Measurements from ENCODE around the gene TEAD1. TPM values are rescaled to one million over a fixed set of nuclear protein-coding genes. Genes with fewer than 3 reads are reported as not detected.

TEAD1 gene
- total RNA-seq, 2 experiments from 2014 or later = 0.11 TPM; not detected in 1

- POLR2A ChIA-PET = no interaction called here
- intact Hi-C loops (cut with DNase I, micrococcal nuclease) = no loop called here
- H3K4me3 Mint-ChIP-seq = no peak overlapping the region
These were observed 76.0 kb downstream of the TEAD1 start for GRCh38 chr11:12750181-12750580.

GRCh38 chr11:12752868-12753524 lies 78.8 kb downstream of the TEAD1 start:
- Histone ChIP-seq H3K27me3 (ENCODE audit: control insufficient read depth in 1 of 2, insufficient read depth in 2 of 2, low read length in 2 of 2) (no peaks in the 10 kb centered on the region), H3K4me1 (ENCODE audit: insufficient read depth, low read length) (no peaks in the 10 kb centered on the region), H3K27ac (ENCODE audit: low read depth in 1 of 2, low read length in 2 of 2) (no peak overlapping the region), H3K4me3 (ENCODE audit: low read length) (no peak overlapping the region), H3K36me3 (ENCODE audit: insufficient read depth, low read length) (no peaks in the 10 kb centered on the region), H3K9me3 (ENCODE audit: control insufficient read depth in 1 of 2, insufficient read depth in 1 of 2, low read length in 2 of 2) (no peaks in the 10 kb centered on the region)
- Mint-ChIP-seq H3K9me3 (no peaks in the 10 kb centered on the region), H3K36me3 (ENCODE audit: low read depth) (no peaks in the 10 kb centered on the region), H3K4me3 (no peak overlapping the region), H3K27me3 (peaks cover 25% of the 10 kb centered on the region), H3K27ac (no peak overlapping the region), H3K4me1 (ENCODE audit: low read depth) (no peaks in the 10 kb centered on the region)
- DNase-seq = no peak
- ATAC-seq (ENCODE audit: poor library complexity) = no peak
- ChIA-PET CTCF (interaction anchor here (0.6 to 0.7 kb wide), 2 partner anchors 406 to 1744 kb away, joined by 3 read pairs; no protein-coding TSS in a partner anchor), POLR2A (no interaction called here)
- intact Hi-C loops (cut with DNase I, micrococcal nuclease) = no loop called here
- TF ChIP-seq CTCF (IDR thresholded peaks at IDR 0.05) = no peak

More at GRCh38 chr11:12750181-12750580, 76.0 kb downstream of the TEAD1 start:
- Histone ChIP-seq H3K4me3 (ENCODE audit: low read length) (no peak overlapping the region), H3K36me3 (ENCODE audit: insufficient read depth, low read length) (no peaks in the 10 kb centered on the region), H3K4me1 (ENCODE audit: insufficient read depth, low read length) (no peaks in the 10 kb centered on the region), H3K27me3 (ENCODE audit: control insufficient read depth in 1 of 2, insufficient read depth in 2 of 2, low read length in 2 of 2) (no peaks in the 10 kb centered on the region), H3K27ac (ENCODE audit: low read depth in 1 of 2, low read length in 2 of 2) (no peak overlapping the region), H3K9me3 (ENCODE audit: control insufficient read depth in 1 of 2, insufficient read depth in 1 of 2, low read length in 2 of 2) (no peaks in the 10 kb centered on the region)
- TF ChIP-seq CTCF (IDR thresholded peaks at IDR 0.05) = no peak
- Mint-ChIP-seq H3K27ac (no peak overlapping the region), H3K36me3 (ENCODE audit: low read depth) (no peaks in the 10 kb centered on the region), H3K9me3 (no peaks in the 10 kb centered on the region), H3K27me3 (peaks cover 26% of the 10 kb centered on the region), H3K4me1 (ENCODE audit: low read depth) (no peaks in the 10 kb centered on the region)
- no peak for DNase-seq
- CTCF ChIA-PET = no interaction called here
- no peak for ATAC-seq (ENCODE audit: poor library complexity)

GRCh38 chr11:12754021-12754420 lies 79.8 kb downstream of the TEAD1 start:
- TF ChIP-seq CTCF (IDR thresholded peaks at IDR 0.05) = no peak
- H3K4me1 Mint-ChIP-seq (ENCODE audit: low read depth) = no peaks in the 10 kb centered on the region
- POLR2A ChIA-PET = no interaction called here
- peaks cover 20% of the 10 kb centered on the region for H3K27me3 Mint-ChIP-seq
- CTCF ChIA-PET = interaction anchor here (0.5 to 0.6 kb wide), 2 partner anchors 83 to 405 kb away, joined by 3 read pairs; no protein-coding TSS in a partner anchor
- DNase-seq (no peak), ATAC-seq (ENCODE audit: poor library complexity) (no peak)
- H3K27ac ChIP-seq (ENCODE audit: low read depth in 1 of 2, low read length in 2 of 2) = no peak overlapping the region
- H3K4me1 ChIP-seq (ENCODE audit: insufficient read depth, low read length) = no peaks in the 10 kb centered on the region
- H3K9me3 ChIP-seq (ENCODE audit: control insufficient read depth in 1 of 2, insufficient read depth in 1 of 2, low read length in 2 of 2) = no peaks in the 10 kb centered on the region
- H3K36me3 ChIP-seq (ENCODE audit: insufficient read depth, low read length) = no peaks in the 10 kb centered on the region
- no peaks in the 10 kb centered on the region for H3K9me3 Mint-ChIP-seq
- H3K4me3 Mint-ChIP-seq = no peak overlapping the region
- no peaks in the 10 kb centered on the region for H3K27me3 ChIP-seq (ENCODE audit: control insufficient read depth in 1 of 2, insufficient read depth in 2 of 2, low read length in 2 of 2)
- H3K36me3 Mint-ChIP-seq (ENCODE audit: low read depth) = no peaks in the 10 kb centered on the region
- no peak overlapping the region for H3K4me3 ChIP-seq (ENCODE audit: low read length)
- no peak overlapping the region for H3K27ac Mint-ChIP-seq
- intact Hi-C loops (cut with DNase I, micrococcal nuclease) = no loop called here
